Thyroid gland (tissue), 4 donors: ENCODE results near the gene ANGPTL3. TPM values are rescaled to one million over a fixed set of nuclear protein-coding genes. Genes with fewer than 3 reads are reported as not detected.
"Not testable (repeated sequence)": the region's sequence is repeated elsewhere in the genome, so short reads cannot be mapped to it uniquely, and the experiment has no call there.

Experiments used
- DNase-seq, 2 donors: peaks; one replicate each; pipeline ENCODE4 v3.0.0-alpha.2; 2019
- H3K27ac ChIP-seq, 3 donors: fragments of 200-600 bp; sonication (generic); 1 replicate in 2 of 3; 2 replicates in 1 of 3; pipeline ENCODE4 v1.5.1; 2016 to 2019; ENCODE audit warnings: mild to moderate bottlenecking in 1 of 3, moderate library complexity in 1 of 3
- H3K27me3 ChIP-seq: fragments of 200-600 bp; sonication (generic); one replicate; pipeline ENCODE4 v1.5.1; 2019
- H3K36me3 ChIP-seq, 2 donors: fragments of 200-600 bp; sonication (generic); one replicate each; pipeline ENCODE4 v1.5.1; 2016 to 2019
- H3K4me1 ChIP-seq, 2 donors: fragments of 200-600 bp; sonication (generic); one replicate each; pipeline ENCODE4 v1.5.1; 2017 to 2019
- H3K4me3 ChIP-seq, 3 donors: fragments of 200-600 bp; sonication (generic); replicated peaks in 1 of 3; 1 replicate in 2 of 3; 2 replicates in 1 of 3; pipeline ENCODE4 v1.5.1; 2016; ENCODE audit warnings: mild to moderate bottlenecking in 1 of 3
- H3K9me3 ChIP-seq: fragments of 200-600 bp; sonication (generic); one replicate; pipeline ENCODE4 v1.5.1; 2017
- CTCF ChIP-seq, 6 experiments: fragments of 200-600 bp in 3 of 6; fragments of 450-650 bp in 3 of 6; sonication (generic) in 3 of 6; IDR thresholded peaks; one replicate each; pipeline ENCODE4 v1.5.1; 2016 to 2019; ENCODE audit warnings: antibody characterized with exemption in 6 of 6, mild to moderate bottlenecking in 2 of 6, inconsistent platforms in 1 of 6, moderate library complexity in 1 of 6
- POLR2A ChIP-seq, 2 donors: fragments of 450-650 bp; IDR thresholded peaks; one replicate each; pipeline ENCODE4 v1.6.1; 2017; ENCODE audit warnings: antibody characterized with exemption in 2 of 2, mild to moderate bottlenecking in 2 of 2, moderate library complexity in 1 of 2
- WGBS, 2 donors: methylation state at CpG; one replicate each; pipeline ENCODE4 v1.1.5; 2017; 5-methylcytosine and 5-hydroxymethylcytosine counted together
- intact Hi-C: fragments of 100-400 bp; cut with DNase I; formaldehyde crosslinking; loops from one replicate; pipeline ENCODE4 v1.15.1; 2023
- total RNA-seq, 4 donors: library from RNA; depleted of rRNA; stranded (reverse); fragments of >200 nt; gene quantifications; one replicate each; pipeline ENCODE4 v1.2.3, GENCODE V29; 2016

Gene ANGPTL3
- total RNA-seq, 4 donors from 2014 or later, result not detected

GRCh38 chr1:62590970-62591368 is 6.4 kb upstream of the ANGPTL3 start:
- Histone ChIP-seq H3K4me3 (no peak overlapping the region), H3K27me3 (no peaks in the 10 kb centered on the region), H3K4me1 (no peaks in the 10 kb centered on the region), H3K9me3 (no peaks in the 10 kb centered on the region), H3K36me3 (no peaks in the 10 kb centered on the region), H3K27ac (no peak overlapping the region)
- TF ChIP-seq CTCF (IDR thresholded peaks at IDR 0.05), result no peak
- no peak for TF ChIP-seq POLR2A (IDR thresholded peaks at IDR 0.05)
- 38 to 43% methylated on average over 1 of the region's 1 CpG for WGBS, 2 donors
- intact Hi-C loops, result no loop called here
- no peak for DNase-seq

GRCh38 chr1:62593825-62594394 is 3.4 kb upstream of the ANGPTL3 start:
- 55 to 62% methylated on average over 2 of the region's 2 CpGs for WGBS, 2 donors
- DNase-seq, result no peak
- intact Hi-C loops, result no loop called here
- TF ChIP-seq POLR2A (IDR thresholded peaks at IDR 0.05) (no peak), CTCF (IDR thresholded peaks at IDR 0.05) (no peak)
- H3K9me3 ChIP-seq, result no peaks in the 10 kb centered on the region
- no peaks in the 10 kb centered on the region for H3K36me3 ChIP-seq
- H3K27me3 ChIP-seq, result no peaks in the 10 kb centered on the region
- H3K27ac ChIP-seq, result no peak overlapping the region
- H3K4me1 ChIP-seq, result no peaks in the 10 kb centered on the region
- no peak overlapping the region for H3K4me3 ChIP-seq

- no peaks in the 10 kb centered on the region for H3K4me1 ChIP-seq
- no peaks in the 10 kb centered on the region for H3K9me3 ChIP-seq
- 91 to 94% methylated on average over 3 of the region's 3 CpGs for WGBS, 2 donors
- TF ChIP-seq CTCF (IDR thresholded peaks at IDR 0.05) (no peak), POLR2A (IDR thresholded peaks at IDR 0.05) (no peak)
- H3K36me3 ChIP-seq, result no peaks in the 10 kb centered on the region
- no peak overlapping the region for H3K27ac ChIP-seq
- H3K27me3 ChIP-seq, result no peaks in the 10 kb centered on the region
- no peak overlapping the region for H3K4me3 ChIP-seq
- intact Hi-C loops, result no loop called here
- DNase-seq, result no peak
Measured at GRCh38 chr1:62595647-62596046, 1.7 kb upstream of the ANGPTL3 start.

- H3K36me3 ChIP-seq, result no peaks in the 10 kb centered on the region
- TF ChIP-seq POLR2A (IDR thresholded peaks at IDR 0.05), result no peak
- no peaks in the 10 kb centered on the region for H3K4me1 ChIP-seq
- no peak overlapping the region for H3K27ac ChIP-seq
- no peaks in the 10 kb centered on the region for H3K9me3 ChIP-seq
- no peaks in the 10 kb centered on the region for H3K27me3 ChIP-seq
- no peak overlapping the region for H3K4me3 ChIP-seq
- 93 to 97% methylated on average over 5 of the region's 5 CpGs for WGBS, 2 donors
- DNase-seq, result no peak
- intact Hi-C loops, result no loop called here
Measured at GRCh38 chr1:62599044-62599443, 1.7 kb downstream of the ANGPTL3 start.

- intact Hi-C loops, result no loop called here
- no peak overlapping the region for H3K4me3 ChIP-seq
- no peaks in the 10 kb centered on the region for H3K9me3 ChIP-seq
- WGBS, 2 donors, result 94 to 97% methylated on average over 2 of the region's 2 CpGs
- H3K27me3 ChIP-seq, result no peaks in the 10 kb centered on the region
- TF ChIP-seq CTCF (IDR thresholded peaks at IDR 0.05), result no peak
- TF ChIP-seq POLR2A (IDR thresholded peaks at IDR 0.05), result no peak
- H3K36me3 ChIP-seq, result no peaks in the 10 kb centered on the region
- DNase-seq, result no peak
- no peaks in the 10 kb centered on the region for H3K4me1 ChIP-seq
- no peak overlapping the region for H3K27ac ChIP-seq
Measured at GRCh38 chr1:62601457-62601856, 4.1 kb downstream of the ANGPTL3 start.

- no peaks in the 10 kb centered on the region for H3K27me3 ChIP-seq
- no peak overlapping the region for H3K27ac ChIP-seq
- H3K9me3 ChIP-seq, result no peaks in the 10 kb centered on the region
- H3K4me1 ChIP-seq, result no peaks in the 10 kb centered on the region
- intact Hi-C loops, result no loop called here
- no peaks in the 10 kb centered on the region for H3K36me3 ChIP-seq
- DNase-seq, result no peak
- H3K4me3 ChIP-seq, result no peak overlapping the region
- TF ChIP-seq CTCF (IDR thresholded peaks at IDR 0.05) (no peak), POLR2A (IDR thresholded peaks at IDR 0.05) (no peak)
Measured at GRCh38 chr1:62608905-62609304, 11.6 kb downstream of the ANGPTL3 start.

- WGBS, 2 donors, result 97 to 100% methylated on average over 1 of the region's 1 CpG
- H3K4me3 ChIP-seq, H3K36me3 ChIP-seq, H3K27me3 ChIP-seq, H3K4me1 ChIP-seq, DNase-seq, intact Hi-C loops, H3K27ac ChIP-seq, H3K9me3 ChIP-seq: not testable (repeated sequence)
Measured at GRCh38 chr1:62610588-62610987, 13.3 kb downstream of the ANGPTL3 start.
